Mesodermal cell (in vitro differentiated cells): Measurements from ENCODE around the gene POLR2J.
"Not testable (repeated sequence)": the region's sequence is repeated elsewhere in the genome, so short reads cannot be mapped to it uniquely, and the experiment has no call there.

ENCODE experiments used
- H3K27ac ChIP-seq: 2 replicates; pipeline ENCODE4 v1.7.0; 2013; ENCODE audit warnings: mild to moderate bottlenecking, low read depth, low read length, moderate library complexity; ENCODE audit not compliant: severe bottlenecking
- H3K36me3 ChIP-seq: 2 replicates; pipeline ENCODE4 v1.7.1; 2013; ENCODE audit warnings: mild to moderate bottlenecking, low read length, moderate library complexity; ENCODE audit not compliant: control insufficient read depth, insufficient read depth
- H3K4me1 ChIP-seq: one replicate; pipeline ENCODE4 v1.7.1; 2013; ENCODE audit warnings: mild to moderate bottlenecking, low read length; ENCODE audit not compliant: insufficient read depth, control insufficient read depth, poor library complexity, severe bottlenecking
- H3K4me3 ChIP-seq: 2 replicates; pipeline ENCODE4 v1.7.0; 2013; ENCODE audit warnings: low read length, control low read depth, mild to moderate bottlenecking; ENCODE audit not compliant: insufficient read depth, poor library complexity, severe bottlenecking; ENCODE audit errors: extremely low read depth
- H3K9me3 ChIP-seq: 2 replicates; pipeline ENCODE4 v1.7.1; 2013; ENCODE audit warnings: mild to moderate bottlenecking, low read length, moderate library complexity; ENCODE audit not compliant: control insufficient read depth
- WGBS, 2 experiments: methylation state at CpG; one replicate each; pipeline ENCODE4 v1.1.5; 2013; ENCODE audit warnings: missing lambda C conversion rate in 2 of 2; ENCODE audit not compliant: insufficient coverage in 2 of 2; 5-methylcytosine and 5-hydroxymethylcytosine counted together

POLR2J gene

GRCh38 chr7:102463841-102464576, 14.7 kb downstream of the POLR2J start:
- Histone ChIP-seq H3K27ac (peak overlapping the region; percentile 73), H3K4me1 (peaks cover 5% of the 10 kb centered on the region), H3K4me3 (peak overlapping the region; percentile 93), H3K36me3 (peaks cover 20% of the 10 kb centered on the region), H3K9me3 (no peaks in the 10 kb centered on the region)
- WGBS, 2 experiments, result 17 to 19% methylated on average over 22 to 23 of the region's 24 CpGs

- H3K9me3 ChIP-seq, result no peaks in the 10 kb centered on the region
- 98 to 100% methylated on average over 4 to 5 of the region's 8 CpGs for WGBS, 2 experiments
- peaks cover 13% of the 10 kb centered on the region for H3K4me1 ChIP-seq
- H3K27ac ChIP-seq, result no peak overlapping the region
- no peak overlapping the region for H3K4me3 ChIP-seq
- H3K36me3 ChIP-seq, result peaks cover 50% of the 10 kb centered on the region
Observed at GRCh38 chr7:102460467-102460866, 18.3 kb downstream of the POLR2J start.

- Histone ChIP-seq H3K4me3 (no peak overlapping the region), H3K4me1 (peaks cover 13% of the 10 kb centered on the region), H3K36me3 (peaks cover 53% of the 10 kb centered on the region), H3K27ac (no peak overlapping the region), H3K9me3 (no peaks in the 10 kb centered on the region)
- WGBS, 2 experiments, result 97 to 99% methylated on average over 17 to 19 of the region's 24 CpGs
Observed at GRCh38 chr7:102459221-102459844, 19.4 kb downstream of the POLR2J start.

- Histone ChIP-seq H3K36me3 (peaks cover 53% of the 10 kb centered on the region), H3K4me1 (peaks cover 8% of the 10 kb centered on the region), H3K27ac (no peak overlapping the region), H3K9me3 (no peaks in the 10 kb centered on the region), H3K4me3 (no peak overlapping the region)
- 97% methylated on average over 39 to 40 of the region's 40 CpGs for WGBS, 2 experiments
Observed at GRCh38 chr7:102457352-102457924, 21.3 kb downstream of the POLR2J start.

- Histone ChIP-seq H3K36me3 (peaks cover 46% of the 10 kb centered on the region), H3K4me3 (no peak overlapping the region), H3K9me3 (no peaks in the 10 kb centered on the region), H3K4me1 (peaks cover 12% of the 10 kb centered on the region), H3K27ac (peak overlapping the region; percentile 10)
- WGBS, 2 experiments, result 88 to 100% methylated on average over 2 to 4 of the region's 10 CpGs
Observed at GRCh38 chr7:102456327-102456726, 22.4 kb downstream of the POLR2J start.

GRCh38 chr7:102455596-102455995, 23.1 kb downstream of the POLR2J start:
- Histone ChIP-seq H3K4me3 (no peak overlapping the region), H3K4me1 (peaks cover 12% of the 10 kb centered on the region), H3K36me3 (peaks cover 46% of the 10 kb centered on the region), H3K27ac (no peak overlapping the region), H3K9me3 (no peaks in the 10 kb centered on the region)
- WGBS, 2 experiments, result 94 to 100% methylated on average over 8 of the region's 11 CpGs

- WGBS, 2 experiments, result 92 to 93% methylated on average over 5 to 10 of the region's 10 CpGs
- Histone ChIP-seq H3K4me1 (peaks cover 12% of the 10 kb centered on the region), H3K36me3 (peaks cover 46% of the 10 kb centered on the region)
- not testable (repeated sequence) for H3K27ac ChIP-seq, H3K4me3 ChIP-seq, H3K9me3 ChIP-seq
Observed at GRCh38 chr7:102454932-102455331, 23.8 kb downstream of the POLR2J start.

GRCh38 chr7:102454468-102454867, 24.3 kb downstream of the POLR2J start:
- 92 to 93% methylated on average over 11 of the region's 12 CpGs for WGBS, 2 experiments
- Histone ChIP-seq H3K9me3 (no peaks in the 10 kb centered on the region), H3K36me3 (peaks cover 43% of the 10 kb centered on the region), H3K4me3 (no peak overlapping the region), H3K4me1 (peaks cover 12% of the 10 kb centered on the region), H3K27ac (no peak overlapping the region)

- Histone ChIP-seq H3K27ac (no peak overlapping the region), H3K4me1 (peaks cover 12% of the 10 kb centered on the region), H3K4me3 (no peak overlapping the region), H3K36me3 (peaks cover 37% of the 10 kb centered on the region), H3K9me3 (no peaks in the 10 kb centered on the region)
- WGBS, 2 experiments, result 89 to 94% methylated on average over 7 of the region's 7 CpGs
Observed at GRCh38 chr7:102453319-102453718, 25.4 kb downstream of the POLR2J start.

- Histone ChIP-seq H3K4me1 (peaks cover 19% of the 10 kb centered on the region), H3K4me3 (no peak overlapping the region), H3K36me3 (peaks cover 35% of the 10 kb centered on the region), H3K27ac (no peak overlapping the region), H3K9me3 (no peaks in the 10 kb centered on the region)
- 84 to 96% methylated on average over 2 to 5 of the region's 6 CpGs for whole genome bisulfite sequencing, 2 experiments
Observed at GRCh38 chr7:102452451-102452850, 26.3 kb downstream of the POLR2J start.
